WTC11 (cell line): ENCODE measurements around the gene ST8SIA1. TPM values are rescaled to one million over a fixed set of nuclear protein-coding genes. Genes with fewer than 3 reads are reported as not detected.
A peak's percentile ranks its signal among the peaks of the same experiment; 100 is the strongest.

Source experiments
- ATAC-seq: fragments of 200-7000 bp; cut with Tn5 transposase; 2 replicates; pipeline ENCODE4 v1.10.0; 2021; ENCODE audit warnings: mild to moderate bottlenecking, moderate library complexity
- CTCF ChIA-PET: fragments of 300-600 bp; sonication (Branson Sonifier 250); formaldehyde crosslinking; loops from one replicate; lab custom pipeline; 2021; ENCODE audit warnings: antibody characterized with exemption; lab: Charles Lee
- POLR2A ChIA-PET: fragments of 350-600 bp; sonication (Branson Sonifier 250); formaldehyde crosslinking; loops from one replicate; lab custom pipeline; 2021; ENCODE audit warnings: antibody characterized with exemption; lab: Charles Lee
- DNase-seq: peaks from one replicate; pipeline ENCODE4 v3.0.0; 2021; ENCODE audit warnings: low spot score
- H3K27ac Mint-ChIP-seq: 2 replicates; pipeline ENCODE4 v1.8.0; 2021; ENCODE audit warnings: mixed read lengths
- H3K27me3 Mint-ChIP-seq: 2 replicates; pipeline ENCODE4 v1.8.0; 2021; ENCODE audit warnings: low read depth, mild to moderate bottlenecking, moderate library complexity, mixed read lengths
- H3K36me3 Mint-ChIP-seq: 2 replicates; pipeline ENCODE4 v1.8.0; 2021; ENCODE audit warnings: mixed read lengths
- H3K4me1 Mint-ChIP-seq: 2 replicates; pipeline ENCODE4 v1.8.0; 2022; ENCODE audit warnings: mixed read lengths
- H3K4me3 Mint-ChIP-seq: 2 replicates; pipeline ENCODE4 v1.8.0; 2021; ENCODE audit warnings: mild to moderate bottlenecking, moderate library complexity, mixed read lengths
- H3K9me3 Mint-ChIP-seq: 2 replicates; pipeline ENCODE4 v1.8.0; 2021; ENCODE audit warnings: mixed read lengths
- ATF3 ChIP-seq: sonication (generic); formaldehyde crosslinking; conservative IDR thresholded peaks from 2 replicates; pipeline ENCODE4 v1.8.1; 2022; ENCODE audit warnings: mild to moderate bottlenecking, missing genetic modification reagents
- EMX1 ChIP-seq: fragments of 250-450 bp; sonication (Bioruptor Pico); IDR thresholded peaks from 2 replicates; pipeline ENCODE4 v1.8.0; 2021; ENCODE audit warnings: mild to moderate bottlenecking
- MAX ChIP-seq: sonication (generic); formaldehyde crosslinking; IDR thresholded peaks from 2 replicates; pipeline ENCODE4 v1.8.0; 2022; ENCODE audit warnings: mild to moderate bottlenecking, missing genetic modification reagents
- MXD4 ChIP-seq: fragments of 250-450 bp; sonication (Bioruptor Pico); IDR thresholded peaks from 2 replicates; pipeline ENCODE4 v1.8.0; 2021; ENCODE audit warnings: mild to moderate bottlenecking, moderate library complexity, borderline replicate concordance
- NR1H2 ChIP-seq: sonication (generic); formaldehyde crosslinking; IDR thresholded peaks from 2 replicates; pipeline ENCODE4 v1.9.0; 2021; ENCODE audit warnings: mild to moderate bottlenecking, moderate library complexity, missing genetic modification reagents
- RELA ChIP-seq: sonication (generic); formaldehyde crosslinking; IDR thresholded peaks from 2 replicates; pipeline ENCODE4 v1.8.1; 2022; ENCODE audit warnings: missing genetic modification reagents, mild to moderate bottlenecking, borderline replicate concordance
- SMAD3 ChIP-seq: sonication (generic); formaldehyde crosslinking; IDR thresholded peaks from 2 replicates; pipeline ENCODE4 v1.8.0; 2022; ENCODE audit warnings: missing genetic modification reagents, mild to moderate bottlenecking, borderline replicate concordance
- SOX15 ChIP-seq: fragments of 250-450 bp; sonication (Bioruptor Pico); IDR thresholded peaks from 2 replicates; pipeline ENCODE4 v1.9.0; 2021; ENCODE audit warnings: mild to moderate bottlenecking
- TEAD1 ChIP-seq: sonication (generic); formaldehyde crosslinking; IDR thresholded peaks from 2 replicates; pipeline ENCODE4 v1.8.0; 2022; ENCODE audit warnings: mild to moderate bottlenecking, missing genetic modification reagents
- TEAD4 ChIP-seq: sonication (generic); formaldehyde crosslinking; IDR thresholded peaks from 2 replicates; pipeline ENCODE4 v1.8.0; 2022; ENCODE audit warnings: mild to moderate bottlenecking, missing genetic modification reagents
- TP53 ChIP-seq: sonication (generic); formaldehyde crosslinking; IDR thresholded peaks from 2 replicates; pipeline ENCODE4 v1.8.1; 2023; ENCODE audit warnings: mild to moderate bottlenecking, missing genetic modification reagents
- ZBTB21 ChIP-seq: sonication (generic); formaldehyde crosslinking; IDR thresholded peaks from 2 replicates; pipeline ENCODE4 v1.8.1; 2023; ENCODE audit warnings: mild to moderate bottlenecking, missing genetic modification reagents, borderline replicate concordance
- ZNF121 ChIP-seq: sonication (generic); formaldehyde crosslinking; IDR thresholded peaks from 2 replicates; pipeline ENCODE4 v1.8.0; 2023; ENCODE audit warnings: missing genetic modification reagents
- ZNF219 ChIP-seq: sonication (generic); formaldehyde crosslinking; IDR thresholded peaks from 2 replicates; pipeline ENCODE4 v1.8.0; 2023; ENCODE audit warnings: missing genetic modification reagents, mild to moderate bottlenecking, borderline replicate concordance
- ZNF232 ChIP-seq: sonication (generic); formaldehyde crosslinking; IDR thresholded peaks from 2 replicates; pipeline ENCODE4 v1.8.0; 2022; ENCODE audit warnings: mild to moderate bottlenecking, missing genetic modification reagents
- ZNF396 ChIP-seq: fragments of 250-450 bp; sonication (Bioruptor Pico); IDR thresholded peaks from 2 replicates; pipeline ENCODE4 v1.8.0; 2021; ENCODE audit warnings: mild to moderate bottlenecking, moderate library complexity, borderline replicate concordance
- total RNA-seq: library from RNA; stranded (reverse); gene quantifications from 3 replicates; pipeline ENCODE4 v1.2.3, GENCODE V29; 2021
- TF ChIP-seq, protein P1 (sequence below): sonication (generic); formaldehyde crosslinking; conservative IDR thresholded peaks from 2 replicates; pipeline ENCODE4 v1.8.1; 2023; ENCODE audit warnings: mild to moderate bottlenecking, low read depth, missing genetic modification reagents, moderate library complexity
- TF ChIP-seq, protein P2 (sequence below): sonication (generic); formaldehyde crosslinking; IDR thresholded peaks from 2 replicates; pipeline ENCODE4 v1.8.1; 2022; ENCODE audit warnings: low read depth, missing genetic modification reagents, borderline replicate concordance

ST8SIA1 gene
- total RNA-seq, 1 experiment from 2014 or later, result 2.3 TPM

DNA sequence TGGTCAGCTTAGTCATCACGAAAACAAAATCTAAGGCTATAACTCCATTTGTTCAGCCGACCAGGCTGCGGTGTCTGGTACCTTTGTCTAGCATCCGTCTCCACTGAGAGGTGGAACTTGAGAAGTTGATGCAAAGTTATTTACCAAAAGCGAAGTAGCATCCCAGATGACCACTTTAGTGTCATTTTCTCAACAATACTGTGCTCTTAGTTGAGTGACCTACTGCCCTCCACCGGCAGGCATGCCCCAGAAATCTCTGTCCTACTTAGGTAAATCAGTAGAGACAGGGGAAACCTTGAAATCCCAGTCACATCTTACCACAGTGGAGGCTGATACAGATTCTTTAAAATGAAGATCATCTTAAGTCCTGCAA, 1.3 kb upstream of the ST8SIA1 start:
- ChIA-PET POLR2A (no interaction called here), CTCF (interaction anchor here (0.5 to 2.6 kb wide), 34 partner anchors 14 to 641 kb away, joined by 3 to 24 read pairs (median 4); no protein-coding TSS in a partner anchor)
- H3K9me3 Mint-ChIP-seq, result peaks cover 3% of the 10 kb centered on the region; the same call in 1 of the 2 replicates
- TF ChIP-seq ZNF232 (CRISPR knock-in tag) (no peak), ZBTB21 (CRISPR knock-in tag) (no peak), RELA (CRISPR knock-in tag) (no peak), TEAD4 (CRISPR knock-in tag) (0 out of 2 replicates have a peak, but pooled peaks have one; percentile 17), ZNF121 (CRISPR knock-in tag) (no peak), EMX1 (CRISPR knock-in tag) (no peak), ZNF396 (CRISPR knock-in tag) (no peak)
- TF ChIP-seq, protein P1, sequence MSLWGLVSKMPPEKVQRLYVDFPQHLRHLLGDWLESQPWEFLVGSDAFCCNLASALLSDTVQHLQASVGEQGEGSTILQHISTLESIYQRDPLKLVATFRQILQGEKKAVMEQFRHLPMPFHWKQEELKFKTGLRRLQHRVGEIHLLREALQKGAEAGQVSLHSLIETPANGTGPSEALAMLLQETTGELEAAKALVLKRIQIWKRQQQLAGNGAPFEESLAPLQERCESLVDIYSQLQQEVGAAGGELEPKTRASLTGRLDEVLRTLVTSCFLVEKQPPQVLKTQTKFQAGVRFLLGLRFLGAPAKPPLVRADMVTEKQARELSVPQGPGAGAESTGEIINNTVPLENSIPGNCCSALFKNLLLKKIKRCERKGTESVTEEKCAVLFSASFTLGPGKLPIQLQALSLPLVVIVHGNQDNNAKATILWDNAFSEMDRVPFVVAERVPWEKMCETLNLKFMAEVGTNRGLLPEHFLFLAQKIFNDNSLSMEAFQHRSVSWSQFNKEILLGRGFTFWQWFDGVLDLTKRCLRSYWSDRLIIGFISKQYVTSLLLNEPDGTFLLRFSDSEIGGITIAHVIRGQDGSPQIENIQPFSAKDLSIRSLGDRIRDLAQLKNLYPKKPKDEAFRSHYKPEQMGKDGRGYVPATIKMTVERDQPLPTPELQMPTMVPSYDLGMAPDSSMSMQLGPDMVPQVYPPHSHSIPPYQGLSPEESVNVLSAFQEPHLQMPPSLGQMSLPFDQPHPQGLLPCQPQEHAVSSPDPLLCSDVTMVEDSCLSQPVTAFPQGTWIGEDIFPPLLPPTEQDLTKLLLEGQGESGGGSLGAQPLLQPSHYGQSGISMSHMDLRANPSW (CRISPR knock-in tag), result 0 out of 2 replicates have a peak, but pooled peaks have one; percentile 2
- TF ChIP-seq, protein P2, sequence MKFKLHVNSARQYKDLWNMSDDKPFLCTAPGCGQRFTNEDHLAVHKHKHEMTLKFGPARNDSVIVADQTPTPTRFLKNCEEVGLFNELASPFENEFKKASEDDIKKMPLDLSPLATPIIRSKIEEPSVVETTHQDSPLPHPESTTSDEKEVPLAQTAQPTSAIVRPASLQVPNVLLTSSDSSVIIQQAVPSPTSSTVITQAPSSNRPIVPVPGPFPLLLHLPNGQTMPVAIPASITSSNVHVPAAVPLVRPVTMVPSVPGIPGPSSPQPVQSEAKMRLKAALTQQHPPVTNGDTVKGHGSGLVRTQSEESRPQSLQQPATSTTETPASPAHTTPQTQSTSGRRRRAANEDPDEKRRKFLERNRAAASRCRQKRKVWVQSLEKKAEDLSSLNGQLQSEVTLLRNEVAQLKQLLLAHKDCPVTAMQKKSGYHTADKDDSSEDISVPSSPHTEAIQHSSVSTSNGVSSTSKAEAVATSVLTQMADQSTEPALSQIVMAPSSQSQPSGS (CRISPR knock-in tag), result no peak
- H3K4me1 Mint-ChIP-seq, result peaks cover 20% of the 10 kb centered on the region
- peak; percentile 67 for ATAC-seq
- peak overlapping the region; percentile 84 for H3K27ac Mint-ChIP-seq
- no peaks in the 10 kb centered on the region for H3K36me3 Mint-ChIP-seq
- peak; percentile 36 for DNase-seq
- peaks cover 49% of the 10 kb centered on the region for H3K27me3 Mint-ChIP-seq
- H3K4me3 Mint-ChIP-seq, result peak overlapping the region; percentile 83

- ATAC-seq (peak; percentile 30), DNase-seq (peak; percentile 35)
- 0 out of 2 replicates have a peak, but pooled peaks have one; percentile 29 for TF ChIP-seq SMAD3 (CRISPR knock-in tag)
- no peak for TF ChIP-seq MXD4 (CRISPR knock-in tag)
- no peak for TF ChIP-seq NR1H2 (CRISPR knock-in tag)
- 0 out of 2 replicates have a peak, but pooled peaks have one; percentile 31 for TF ChIP-seq TP53 (CRISPR knock-in tag)
- no peak for TF ChIP-seq SOX15 (CRISPR knock-in tag)
- peak; percentile 69; the same call in 1 of the 2 replicates for TF ChIP-seq ZNF219
- peak; percentile 15; the same call in 1 of the 2 replicates for TF ChIP-seq TEAD1 (CRISPR knock-in tag)
- TF ChIP-seq MAX (CRISPR knock-in tag), result peak; percentile 66
- TF ChIP-seq ATF3 (CRISPR knock-in tag), result no peak
- TF ChIP-seq TEAD4 (CRISPR knock-in tag), result 0 out of 2 replicates have a peak, but pooled peaks have one; percentile 43
- ChIA-PET CTCF (interaction anchor here (2.6 kb wide), 1 partner anchor 233 kb away, joined by 22 read pairs; no protein-coding TSS in a partner anchor), POLR2A (no interaction called here)
- Mint-ChIP-seq H3K9me3 (no peaks in the 10 kb centered on the region), H3K27me3 (peaks cover 49% of the 10 kb centered on the region), H3K36me3 (no peaks in the 10 kb centered on the region), H3K4me3 (peak overlapping the region; percentile 83), H3K4me1 (peaks cover 28% of the 10 kb centered on the region), H3K27ac (no peak overlapping the region)
These were observed 646 bp downstream of the ST8SIA1 start for GRCh38 chr12:22333713-22334409.
